HUES48 (cell line): ENCODE results near the gene MLPH.

Source experiments
- H3K27ac ChIP-seq: one replicate; pipeline ENCODE4 v1.7.0; 2013; ENCODE audit warnings: low read depth, low read length, inconsistent platforms
- H3K27me3 ChIP-seq: 2 replicates; pipeline ENCODE4 v1.6.1; 2013; ENCODE audit warnings: mild to moderate bottlenecking, low read length; ENCODE audit not compliant: control insufficient read depth, insufficient read depth
- H3K36me3 ChIP-seq: 2 replicates; pipeline ENCODE4 v1.6.1; 2013; ENCODE audit warnings: low read length; ENCODE audit not compliant: control insufficient read depth, insufficient read depth
- H3K4me1 ChIP-seq: 2 replicates; pipeline ENCODE4 v1.6.1; 2013; ENCODE audit warnings: mild to moderate bottlenecking, low read length; ENCODE audit not compliant: control insufficient read depth, insufficient read depth
- H3K4me3 ChIP-seq: 2 replicates; pipeline ENCODE4 v1.5.1; 2013; ENCODE audit warnings: mild to moderate bottlenecking, low read depth, low read length
- H3K9ac ChIP-seq: 2 replicates; pipeline ENCODE4 v1.6.1; 2013; ENCODE audit warnings: mild to moderate bottlenecking, low read depth, low read length, moderate library complexity
- H3K9me3 ChIP-seq: 2 replicates; pipeline ENCODE4 v1.6.1; 2013; ENCODE audit warnings: low read length; ENCODE audit not compliant: control insufficient read depth, insufficient read depth

The MLPH gene

GRCh38 chr2:237480988-237481525, 6.0 kb upstream of the MLPH start:
- H3K27ac ChIP-seq = no peak overlapping the region
- no peak overlapping the region for H3K9ac ChIP-seq
- peaks cover 7% of the 10 kb centered on the region for H3K4me1 ChIP-seq
- no peaks in the 10 kb centered on the region for H3K36me3 ChIP-seq
- H3K27me3 ChIP-seq = peaks cover 57% of the 10 kb centered on the region
- H3K9me3 ChIP-seq = no peaks in the 10 kb centered on the region
- no peak overlapping the region for H3K4me3 ChIP-seq

DNA sequence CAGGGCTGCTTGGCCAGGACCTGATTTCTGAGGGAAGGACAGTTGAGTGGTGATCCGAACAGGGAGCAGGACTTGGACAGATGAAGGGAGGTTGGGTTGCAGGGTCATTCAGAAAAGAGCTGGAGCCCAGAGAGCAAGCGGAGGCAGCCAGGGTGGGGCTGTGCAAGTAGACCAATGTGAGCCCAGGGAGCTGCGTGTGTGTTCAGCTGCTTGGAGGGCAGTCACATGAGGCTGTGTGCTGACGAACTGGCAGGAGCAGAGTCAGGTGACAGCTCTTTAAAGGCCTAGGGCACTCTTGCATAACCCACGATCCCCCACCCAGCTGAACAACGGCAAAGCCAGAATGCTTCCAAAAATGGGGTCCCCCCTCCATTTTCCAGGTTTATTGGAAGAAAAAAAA, 4.6 kb upstream of the MLPH start:
- peaks cover 59% of the 10 kb centered on the region for H3K27me3 ChIP-seq
- no peaks in the 10 kb centered on the region for H3K9me3 ChIP-seq
- H3K27ac ChIP-seq = no peak overlapping the region
- no peak overlapping the region for H3K4me3 ChIP-seq
- no peak overlapping the region for H3K9ac ChIP-seq
- H3K36me3 ChIP-seq = no peaks in the 10 kb centered on the region
- peaks cover 8% of the 10 kb centered on the region for H3K4me1 ChIP-seq

- Histone ChIP-seq H3K27ac (no peak overlapping the region), H3K27me3 (peaks cover 59% of the 10 kb centered on the region)
Measured at GRCh38 chr2:237483018-237483731, 3.9 kb upstream of the MLPH start.

DNA sequence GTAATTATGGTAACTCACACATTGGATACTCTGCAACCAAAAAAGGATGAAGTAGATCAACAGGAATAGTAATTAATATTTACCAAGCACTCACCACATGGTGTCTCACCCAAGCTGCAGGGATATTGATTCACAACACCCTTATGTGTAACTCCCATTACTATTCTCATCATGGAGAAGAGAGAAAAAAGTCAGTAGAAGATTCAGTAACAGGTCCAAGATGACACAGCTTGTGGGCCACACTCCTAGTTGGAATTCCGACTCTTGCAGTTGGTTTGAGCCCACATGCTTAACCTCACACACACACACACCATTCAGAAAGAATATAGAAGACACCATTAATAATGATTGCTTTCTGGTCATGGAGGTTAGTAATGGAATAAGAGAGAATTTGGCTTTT, 1.7 kb upstream of the MLPH start:
- peaks cover 54% of the 10 kb centered on the region for H3K27me3 ChIP-seq
- H3K4me3 ChIP-seq = no peak overlapping the region
- no peak overlapping the region for H3K9ac ChIP-seq
- no peak overlapping the region for H3K27ac ChIP-seq
- H3K36me3 ChIP-seq = no peaks in the 10 kb centered on the region
- H3K9me3 ChIP-seq = no peaks in the 10 kb centered on the region
- peaks cover 22% of the 10 kb centered on the region for H3K4me1 ChIP-seq

More at GRCh38 chr2:237483018-237483731, 3.9 kb upstream of the MLPH start:
- Histone ChIP-seq H3K4me1 (peaks cover 8% of the 10 kb centered on the region), H3K4me3 (no peak overlapping the region), H3K9ac (no peak overlapping the region), H3K9me3 (no peaks in the 10 kb centered on the region), H3K36me3 (no peaks in the 10 kb centered on the region)

- no peak overlapping the region for H3K9ac ChIP-seq
- H3K9me3 ChIP-seq = 0 out of 2 replicates have a peak, but pooled peaks cover under 1% of the 10 kb centered on the region
- peaks cover 49% of the 10 kb centered on the region for H3K27me3 ChIP-seq
- no peaks in the 10 kb centered on the region for H3K36me3 ChIP-seq
- peak overlapping the region; percentile 74 for H3K4me3 ChIP-seq
- H3K27ac ChIP-seq = no peak overlapping the region
- peaks cover 28% of the 10 kb centered on the region for H3K4me1 ChIP-seq
Measured at GRCh38 chr2:237485844-237486243, 1.2 kb upstream of the MLPH start.

GRCh38 chr2:237486334-237486818, 675 bp upstream of the MLPH start:
- H3K4me1 ChIP-seq = peaks cover 29% of the 10 kb centered on the region
- no peaks in the 10 kb centered on the region for H3K36me3 ChIP-seq
- peak overlapping the region; percentile 74 for H3K4me3 ChIP-seq
- peaks cover 5% of the 10 kb centered on the region; the same call in 1 of the 2 replicates for H3K9me3 ChIP-seq
- peak overlapping the region; percentile 20; the same call in 1 of the 2 replicates for H3K9ac ChIP-seq
- no peak overlapping the region for H3K27ac ChIP-seq
- peaks cover 49% of the 10 kb centered on the region for H3K27me3 ChIP-seq

GRCh38 chr2:237487496-237487895, 445 bp downstream of the MLPH start:
- H3K9me3 ChIP-seq = peaks cover 13% of the 10 kb centered on the region
- H3K27me3 ChIP-seq = peaks cover 49% of the 10 kb centered on the region
- peak overlapping the region; percentile 74 for H3K4me3 ChIP-seq
- H3K9ac ChIP-seq = no peak overlapping the region
- H3K36me3 ChIP-seq = no peaks in the 10 kb centered on the region
- H3K4me1 ChIP-seq = peaks cover 29% of the 10 kb centered on the region
- H3K27ac ChIP-seq = no peak overlapping the region

- H3K9me3 ChIP-seq = peaks cover 13% of the 10 kb centered on the region
- peaks cover 29% of the 10 kb centered on the region for H3K4me1 ChIP-seq
- peaks cover 45% of the 10 kb centered on the region for H3K27me3 ChIP-seq
- H3K9ac ChIP-seq = no peak overlapping the region
- H3K4me3 ChIP-seq = no peak overlapping the region
- 0 out of 2 replicates have a peak, but pooled peaks cover under 1% of the 10 kb centered on the region for H3K36me3 ChIP-seq
- H3K27ac ChIP-seq = no peak overlapping the region
Measured at GRCh38 chr2:237488295-237488694, 1.2 kb downstream of the MLPH start.

DNA sequence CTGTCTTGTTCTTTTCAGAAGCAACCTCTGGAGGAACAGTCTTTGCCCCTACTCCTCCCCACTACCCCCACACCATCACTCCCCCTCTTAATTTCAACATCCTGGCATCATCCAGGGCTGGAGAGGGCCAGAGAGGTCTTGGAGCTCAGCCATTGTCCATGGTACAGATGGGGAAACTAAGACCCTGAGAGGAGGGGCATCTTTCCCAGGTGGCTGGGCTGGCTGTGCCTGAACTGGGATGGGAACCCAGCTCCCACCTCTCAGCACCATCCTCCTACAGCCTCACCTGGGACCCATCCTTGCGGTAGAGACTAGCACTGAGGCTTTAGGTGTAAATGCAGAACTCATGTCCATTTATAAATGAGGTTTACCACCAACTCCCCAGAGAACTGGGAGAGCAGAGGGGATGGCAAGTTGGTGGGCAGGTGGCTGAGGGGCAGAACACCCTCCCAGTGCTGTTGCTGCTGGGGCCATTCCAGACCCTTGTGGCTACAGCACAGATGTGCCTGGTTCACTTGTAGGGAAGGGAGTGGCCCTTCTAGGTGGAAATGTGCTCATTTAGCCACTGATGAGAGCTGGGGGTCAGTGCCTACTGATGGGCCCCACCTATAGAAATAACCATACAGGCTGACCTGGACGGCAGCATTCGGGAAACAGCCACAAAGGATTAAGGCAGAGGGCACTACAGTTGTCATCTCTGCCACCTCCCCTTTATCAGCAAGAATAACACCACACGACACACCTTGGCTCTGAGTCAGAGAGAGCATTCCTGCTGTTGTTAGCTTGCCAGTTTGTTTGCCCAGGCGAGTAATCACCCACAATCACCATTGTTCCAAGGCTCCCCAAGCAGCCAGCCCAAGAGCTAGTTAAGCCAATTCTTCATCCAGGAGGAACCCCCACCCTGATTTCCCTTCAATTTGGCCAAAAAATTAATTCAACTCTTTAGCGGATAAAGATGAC, 2.1 kb downstream of the MLPH start:
- peaks cover 29% of the 10 kb centered on the region for H3K4me1 ChIP-seq
- H3K27ac ChIP-seq = peak overlapping the region; percentile 78

GRCh38 chr2:237490009-237490711, 3.1 kb downstream of the MLPH start:
- Histone ChIP-seq H3K4me3 (peak overlapping the region; percentile 46), H3K27me3 (peaks cover 42% of the 10 kb centered on the region)

More for the DNA sequence above, 2.1 kb downstream of the MLPH start:
- peaks cover 45% of the 10 kb centered on the region for H3K27me3 ChIP-seq
- peaks cover 13% of the 10 kb centered on the region for H3K9me3 ChIP-seq
- peaks cover 6% of the 10 kb centered on the region; the same call in 1 of the 2 replicates for H3K36me3 ChIP-seq
- H3K9ac ChIP-seq = peak overlapping the region; percentile 28; the same call in 1 of the 2 replicates
- H3K4me3 ChIP-seq = peak overlapping the region; percentile 46; the same call in 1 of the 2 replicates

More at GRCh38 chr2:237490009-237490711, 3.1 kb downstream of the MLPH start:
- H3K9me3 ChIP-seq = peaks cover 13% of the 10 kb centered on the region
- peaks cover 6% of the 10 kb centered on the region; the same call in 1 of the 2 replicates for H3K36me3 ChIP-seq
- peaks cover 29% of the 10 kb centered on the region for H3K4me1 ChIP-seq
- H3K27ac ChIP-seq = peak overlapping the region; percentile 81
- peak overlapping the region; percentile 28; the same call in 1 of the 2 replicates for H3K9ac ChIP-seq
